Endothelial cell of umbilical vein (primary cell): Measurements from ENCODE around the gene EVA1A. TPM values are rescaled to one million over a fixed set of nuclear protein-coding genes. Genes with fewer than 3 reads are reported as not detected.

Experiments used
- BruUV-seq: library from RNA; stranded (reverse); fragments of 400-500 nt; replicated peaks from 2 replicates; lab custom pipeline; 2021; lab: Mats Ljungman, UMichigan
- CTCF ChIA-PET: fragments of 300-600, 350-600 bp; sonication (Branson Sonifier 250); formaldehyde crosslinking; loops from one replicate; lab custom pipeline; 2021; ENCODE audit warnings: antibody characterized with exemption, inconsistent platforms; lab: Charles Lee
- POLR2A ChIA-PET: fragments of 300-600, 350-600 bp; sonication (Branson Sonifier 250); formaldehyde crosslinking; loops from one replicate; lab custom pipeline; 2021; ENCODE audit warnings: antibody characterized with exemption, inconsistent platforms; lab: Charles Lee
- DNase-seq: peaks from one replicate; pipeline ENCODE4 v3.0.0-alpha.2; 2011; ENCODE audit warnings: low read depth, low spot score
- FAIRE-seq: peaks from 2 replicates; lab custom pipeline; 2011; peaks lifted over from hg19 to GRCh38; lab: Jason Lieb, UNC
- H2AFZ ChIP-seq: 2 replicates; pipeline ENCODE4 v1.6.0; 2012; ENCODE audit warnings: low read depth, low read length, control low read depth, inconsistent platforms
- H3K27ac ChIP-seq: 2 replicates; pipeline ENCODE4 v1.5.1; 2011; ENCODE audit warnings: low read depth, mild to moderate bottlenecking, control low read depth, low read length, moderate library complexity; ENCODE audit not compliant: insufficient read depth
- H3K27me3 ChIP-seq, 2 experiments: 2 replicates each; pipeline versions ENCODE4 v1.6.0 to v1.6.1; 2011; ENCODE audit warnings: low read length in 2 of 2, mixed read lengths in 1 of 2; ENCODE audit not compliant: control insufficient read depth in 2 of 2, insufficient read depth in 2 of 2
- H3K36me3 ChIP-seq, 2 experiments: 2 replicates in 1 of 2; 3 replicates in 1 of 2; pipeline ENCODE4 v1.5.1; 2011; ENCODE audit warnings: low read length in 2 of 2, mild to moderate bottlenecking in 1 of 2, moderate library complexity in 1 of 2; ENCODE audit not compliant: control insufficient read depth in 2 of 2, insufficient read depth in 2 of 2; ENCODE audit errors: extremely low read depth in 1 of 2
- H3K4me1 ChIP-seq: 3 replicates; pipeline ENCODE4 v1.5.1; 2011; ENCODE audit warnings: mild to moderate bottlenecking, low read length; ENCODE audit not compliant: control insufficient read depth, insufficient read depth; ENCODE audit errors: extremely low read depth
- H3K4me2 ChIP-seq: 2 replicates; pipeline ENCODE4 v1.6.1; 2011; ENCODE audit warnings: low read length, control low read depth, mixed read lengths; ENCODE audit not compliant: insufficient read depth
- H3K4me3 ChIP-seq, 3 experiments: fragments of 200-600 bp in 1 of 3; sonication (generic), shearing (Covaris generic) in 1 of 3; replicated peaks in 1 of 3; 2 replicates each; pipeline ENCODE4 v1.5.1; 2011 to 2016; ENCODE audit warnings: control low read depth in 3 of 3, low read length in 3 of 3, mild to moderate bottlenecking in 2 of 3, inconsistent platforms in 1 of 3, low read depth in 1 of 3, moderate library complexity in 1 of 3; ENCODE audit not compliant: insufficient read depth in 1 of 3
- H3K79me2 ChIP-seq: 2 replicates; pipeline ENCODE4 v1.6.0; 2012; ENCODE audit warnings: low read length, inconsistent platforms; ENCODE audit not compliant: control insufficient read depth, insufficient read depth
- H3K9ac ChIP-seq: replicated peaks from 2 replicates; pipeline ENCODE3; 2011; ENCODE audit warnings: low read length, control low read depth; ENCODE audit not compliant: insufficient read depth; ENCODE audit errors: extremely low read depth
- H3K9me1 ChIP-seq: replicated peaks from 3 replicates; pipeline ENCODE4 v1.6.0; 2011; ENCODE audit warnings: mild to moderate bottlenecking, low read length; ENCODE audit not compliant: control insufficient read depth, insufficient read depth; ENCODE audit errors: extremely low read depth
- H3K9me3 ChIP-seq: replicated peaks from 2 replicates; pipeline ENCODE4 v1.5.1; 2012; ENCODE audit warnings: low read length, inconsistent platforms; ENCODE audit not compliant: control insufficient read depth, insufficient read depth
- H4K20me1 ChIP-seq: replicated peaks from 2 replicates; pipeline ENCODE3; 2011; ENCODE audit warnings: mild to moderate bottlenecking, low read length; ENCODE audit not compliant: control insufficient read depth, insufficient read depth; ENCODE audit errors: extremely low read depth
- EZH2 ChIP-seq: IDR thresholded peaks from 2 replicates; pipeline ENCODE4 v1.6.1; 2012; ENCODE audit warnings: borderline replicate concordance, low read depth, mild to moderate bottlenecking, moderate library complexity, low read length, inconsistent platforms; ENCODE audit not compliant: severe bottlenecking
- FOS ChIP-seq: IDR thresholded peaks from 2 replicates; pipeline ENCODE4 v1.6.1; 2011; ENCODE audit warnings: mild to moderate bottlenecking, low read length, moderate library complexity, borderline replicate concordance; ENCODE audit not compliant: insufficient read depth
- GATA2 ChIP-seq: IDR thresholded peaks from 2 replicates; pipeline ENCODE4 v1.7.0; 2011; ENCODE audit warnings: low read depth, mild to moderate bottlenecking, moderate library complexity, mixed read lengths, low read length; ENCODE audit not compliant: insufficient read length, insufficient read depth
- JUN ChIP-seq: IDR thresholded peaks from 2 replicates; pipeline ENCODE4 v1.6.1; 2011; ENCODE audit warnings: borderline replicate concordance, low read depth; ENCODE audit not compliant: insufficient read length, insufficient read depth
- MAX ChIP-seq: IDR thresholded peaks from 2 replicates; pipeline ENCODE4 v1.6.1; 2011; ENCODE audit not compliant: insufficient read depth, insufficient read length
- MYC ChIP-seq: IDR thresholded peaks from one replicate; pipeline ENCODE4 v1.6.1; 2011; ENCODE audit warnings: mild to moderate bottlenecking, low read depth, low read length
- POLR2A ChIP-seq: IDR thresholded peaks from 2 replicates; pipeline ENCODE4 v1.6.1; 2012; ENCODE audit warnings: low read depth, mild to moderate bottlenecking, control low read depth, low read length
- POLR2AphosphoS5 ChIP-seq: IDR thresholded peaks from 2 replicates; pipeline ENCODE4 v1.6.1; 2012; ENCODE audit warnings: low read depth, mild to moderate bottlenecking, control low read depth, low read length, moderate library complexity; ENCODE audit not compliant: insufficient read depth
- dilution Hi-C: fragments of 300-500 bp; cut with MboI; formaldehyde crosslinking; loops from one replicate; pipeline ENCODE4 v1.15.0; 2019; ENCODE audit warnings: low sequenced_read_pairs; ENCODE audit not compliant: extremely low pct_ligation_motif_present
- intact Hi-C: fragments of 100-400 bp; cut with micrococcal nuclease; formaldehyde crosslinking; loops from one replicate; pipeline ENCODE4 v1.10.0; 2022
- polyA plus RNA-seq, 4 experiments: library from polyadenylated mRNA; depleted of rRNA in 3 of 4; stranded (reverse) in 3 of 4; unstranded in 1 of 4; fragments of >200 nt; gene quantifications; 2 replicates each; pipeline versions ENCODE4 v1.2.1 to v1.2.3, GENCODE V29; 2011 to 2012; ENCODE audit warnings: missing spikeins in 1 of 4
- total RNA-seq: library from RNA; stranded (reverse); gene quantifications from 2 replicates; pipeline ENCODE4 v1.2.3, GENCODE V29; 2021
- TF ChIP-seq, protein P1 (sequence below), 2 donors: IDR thresholded peaks; 1 replicate in 1 of 2; 2 replicates in 1 of 2; pipeline ENCODE4 v1.5.1; 2011; ENCODE audit warnings: low read length in 2 of 2, mild to moderate bottlenecking in 2 of 2, moderate library complexity in 2 of 2, control low read depth in 1 of 2, inconsistent platforms in 1 of 2, low read depth in 1 of 2; ENCODE audit not compliant: insufficient read depth in 1 of 2; ENCODE audit errors: extremely low read depth in 1 of 2

Gene EVA1A
- total and polyA plus RNA-seq, 2 donors (not counting 3 experiments of a cell fraction or from before 2014, with no cell fraction given), result 52.6 to 66.5 TPM

DNA sequence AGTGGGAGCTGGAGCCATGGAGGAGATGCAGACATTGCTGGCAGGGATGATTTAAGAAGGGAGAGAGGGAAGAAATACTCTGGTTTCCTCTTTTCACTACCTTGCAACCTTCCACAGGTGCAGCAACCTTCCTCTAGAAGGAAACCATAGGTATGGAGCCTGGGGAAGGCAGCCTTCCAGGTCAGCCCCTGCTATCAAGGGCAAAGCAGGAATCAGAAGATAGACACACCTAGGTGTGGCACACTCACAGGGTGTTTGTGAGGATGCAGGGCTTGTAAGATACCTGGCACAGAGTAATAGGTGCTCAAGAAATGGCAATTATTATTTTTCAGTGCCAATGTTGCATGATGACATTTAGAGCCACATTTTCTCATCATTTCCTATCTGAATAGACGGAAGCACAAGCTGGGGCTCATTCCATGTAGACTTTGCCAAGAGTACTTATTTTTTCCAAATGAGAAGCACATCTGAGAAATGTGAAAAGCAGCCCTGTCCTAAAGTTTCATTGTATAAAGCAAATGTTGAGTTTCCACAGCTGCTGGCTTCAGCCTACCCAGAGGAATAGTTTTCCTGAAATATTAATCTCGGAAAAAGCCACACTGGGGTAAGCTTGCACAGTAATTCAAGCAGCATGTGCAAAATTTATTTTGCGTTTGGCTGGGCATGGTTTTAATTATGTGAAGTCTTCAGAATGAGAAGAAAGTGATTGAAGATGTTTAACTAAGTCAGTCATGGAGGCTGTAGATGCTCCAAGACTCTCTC is 20.6 kb downstream of the EVA1A start:
- no peak for FAIRE-seq

More for the DNA sequence above, 20.6 kb downstream of the EVA1A start:
- POLR2A ChIA-PET, result no interaction called here
- CTCF ChIA-PET, result interaction anchor here (0.7 to 1.3 kb wide), 4 partner anchors 8 to 34 kb away, joined by 3 read pairs; partner anchors contain the start of gene EVA1A
- dilution Hi-C loops (no loop called here), intact Hi-C loops (no loop called here)
- Histone ChIP-seq H2AFZ (no peak overlapping the region), H3K4me2 (no peak overlapping the region), H3K27me3 (no peaks in the 10 kb centered on the region), H4K20me1 (peaks cover 2% of the 10 kb centered on the region), H3K27ac (no peak overlapping the region), H3K4me1 (no peaks in the 10 kb centered on the region), H3K9ac (no peak overlapping the region), H3K36me3 (peaks cover 2 to 6% of the 10 kb centered on the region in 2 experiments), H3K4me3 (no peak overlapping the region), H3K9me1 (no peaks in the 10 kb centered on the region), H3K79me2 (peaks cover 36% of the 10 kb centered on the region), H3K9me3 (no peaks in the 10 kb centered on the region)
- no peak for TF ChIP-seq MAX
- TF ChIP-seq FOS, result no peak
- TF ChIP-seq, protein P1, sequence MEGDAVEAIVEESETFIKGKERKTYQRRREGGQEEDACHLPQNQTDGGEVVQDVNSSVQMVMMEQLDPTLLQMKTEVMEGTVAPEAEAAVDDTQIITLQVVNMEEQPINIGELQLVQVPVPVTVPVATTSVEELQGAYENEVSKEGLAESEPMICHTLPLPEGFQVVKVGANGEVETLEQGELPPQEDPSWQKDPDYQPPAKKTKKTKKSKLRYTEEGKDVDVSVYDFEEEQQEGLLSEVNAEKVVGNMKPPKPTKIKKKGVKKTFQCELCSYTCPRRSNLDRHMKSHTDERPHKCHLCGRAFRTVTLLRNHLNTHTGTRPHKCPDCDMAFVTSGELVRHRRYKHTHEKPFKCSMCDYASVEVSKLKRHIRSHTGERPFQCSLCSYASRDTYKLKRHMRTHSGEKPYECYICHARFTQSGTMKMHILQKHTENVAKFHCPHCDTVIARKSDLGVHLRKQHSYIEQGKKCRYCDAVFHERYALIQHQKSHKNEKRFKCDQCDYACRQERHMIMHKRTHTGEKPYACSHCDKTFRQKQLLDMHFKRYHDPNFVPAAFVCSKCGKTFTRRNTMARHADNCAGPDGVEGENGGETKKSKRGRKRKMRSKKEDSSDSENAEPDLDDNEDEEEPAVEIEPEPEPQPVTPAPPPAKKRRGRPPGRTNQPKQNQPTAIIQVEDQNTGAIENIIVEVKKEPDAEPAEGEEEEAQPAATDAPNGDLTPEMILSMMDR (IDR thresholded peaks at IDR 0.05; ENCODE audit: extremely low read depth in 1 of 2, insufficient read depth in 1 of 2, low read depth in 1 of 2, low read length in 2 of 2), result no peak
- no peak for TF ChIP-seq POLR2AphosphoS5
- TF ChIP-seq GATA2, result no peak
- TF ChIP-seq POLR2A, result no peak
- no peak for TF ChIP-seq JUN
- no peak for TF ChIP-seq EZH2
- no peak for TF ChIP-seq MYC
- BruUV-seq, result no TSS peak
- no peak for DNase-seq
